Endothelial cell of umbilical vein (primary cell): ENCODE results near the gene CLEC4A. TPM values are rescaled to one million over a fixed set of nuclear protein-coding genes. Genes with fewer than 3 reads are reported as not detected.

Experiments used
- BruUV-seq: library from RNA; stranded (reverse); fragments of 400-500 nt; replicated peaks from 2 replicates; lab custom pipeline; 2021; lab: Mats Ljungman, UMichigan
- CTCF ChIA-PET: fragments of 300-600, 350-600 bp; sonication (Branson Sonifier 250); formaldehyde crosslinking; loops from one replicate; lab custom pipeline; 2021; ENCODE audit warnings: antibody characterized with exemption, inconsistent platforms; lab: Charles Lee
- POLR2A ChIA-PET: fragments of 300-600, 350-600 bp; sonication (Branson Sonifier 250); formaldehyde crosslinking; loops from one replicate; lab custom pipeline; 2021; ENCODE audit warnings: antibody characterized with exemption, inconsistent platforms; lab: Charles Lee
- DNase-seq: peaks from one replicate; pipeline ENCODE4 v3.0.0-alpha.2; 2011; ENCODE audit warnings: low read depth, low spot score
- FAIRE-seq: peaks from 2 replicates; lab custom pipeline; 2011; peaks lifted over from hg19 to GRCh38; lab: Jason Lieb, UNC
- H2AFZ ChIP-seq: 2 replicates; pipeline ENCODE4 v1.6.0; 2012; ENCODE audit warnings: low read depth, low read length, control low read depth, inconsistent platforms
- H3K27ac ChIP-seq: 2 replicates; pipeline ENCODE4 v1.5.1; 2011; ENCODE audit warnings: low read depth, mild to moderate bottlenecking, control low read depth, low read length, moderate library complexity; ENCODE audit not compliant: insufficient read depth
- H3K27me3 ChIP-seq, 2 experiments: 2 replicates each; pipeline versions ENCODE4 v1.6.0 to v1.6.1; 2011; ENCODE audit warnings: low read length in 2 of 2, mixed read lengths in 1 of 2; ENCODE audit not compliant: control insufficient read depth in 2 of 2, insufficient read depth in 2 of 2
- H3K36me3 ChIP-seq, 2 experiments: 2 replicates in 1 of 2; 3 replicates in 1 of 2; pipeline ENCODE4 v1.5.1; 2011; ENCODE audit warnings: low read length in 2 of 2, mild to moderate bottlenecking in 1 of 2, moderate library complexity in 1 of 2; ENCODE audit not compliant: control insufficient read depth in 2 of 2, insufficient read depth in 2 of 2; ENCODE audit errors: extremely low read depth in 1 of 2
- H3K4me1 ChIP-seq: 3 replicates; pipeline ENCODE4 v1.5.1; 2011; ENCODE audit warnings: mild to moderate bottlenecking, low read length; ENCODE audit not compliant: control insufficient read depth, insufficient read depth; ENCODE audit errors: extremely low read depth
- H3K4me2 ChIP-seq: 2 replicates; pipeline ENCODE4 v1.6.1; 2011; ENCODE audit warnings: low read length, control low read depth, mixed read lengths; ENCODE audit not compliant: insufficient read depth
- H3K4me3 ChIP-seq, 3 experiments: fragments of 200-600 bp in 1 of 3; sonication (generic), shearing (Covaris generic) in 1 of 3; replicated peaks in 1 of 3; 2 replicates each; pipeline ENCODE4 v1.5.1; 2011 to 2016; ENCODE audit warnings: control low read depth in 3 of 3, low read length in 3 of 3, mild to moderate bottlenecking in 2 of 3, inconsistent platforms in 1 of 3, low read depth in 1 of 3, moderate library complexity in 1 of 3; ENCODE audit not compliant: insufficient read depth in 1 of 3
- H3K79me2 ChIP-seq: 2 replicates; pipeline ENCODE4 v1.6.0; 2012; ENCODE audit warnings: low read length, inconsistent platforms; ENCODE audit not compliant: control insufficient read depth, insufficient read depth
- H3K9ac ChIP-seq: replicated peaks from 2 replicates; pipeline ENCODE3; 2011; ENCODE audit warnings: low read length, control low read depth; ENCODE audit not compliant: insufficient read depth; ENCODE audit errors: extremely low read depth
- H3K9me1 ChIP-seq: replicated peaks from 3 replicates; pipeline ENCODE4 v1.6.0; 2011; ENCODE audit warnings: mild to moderate bottlenecking, low read length; ENCODE audit not compliant: control insufficient read depth, insufficient read depth; ENCODE audit errors: extremely low read depth
- H3K9me3 ChIP-seq: replicated peaks from 2 replicates; pipeline ENCODE4 v1.5.1; 2012; ENCODE audit warnings: low read length, inconsistent platforms; ENCODE audit not compliant: control insufficient read depth, insufficient read depth
- H4K20me1 ChIP-seq: replicated peaks from 2 replicates; pipeline ENCODE3; 2011; ENCODE audit warnings: mild to moderate bottlenecking, low read length; ENCODE audit not compliant: control insufficient read depth, insufficient read depth; ENCODE audit errors: extremely low read depth
- CTCF ChIP-seq, 2 donors: IDR thresholded peaks; 1 replicate in 1 of 2; 2 replicates in 1 of 2; pipeline ENCODE4 v1.5.1; 2011; ENCODE audit warnings: low read length in 2 of 2, mild to moderate bottlenecking in 2 of 2, moderate library complexity in 2 of 2, control low read depth in 1 of 2, inconsistent platforms in 1 of 2, low read depth in 1 of 2; ENCODE audit not compliant: insufficient read depth in 1 of 2; ENCODE audit errors: extremely low read depth in 1 of 2
- EZH2 ChIP-seq: IDR thresholded peaks from 2 replicates; pipeline ENCODE4 v1.6.1; 2012; ENCODE audit warnings: borderline replicate concordance, low read depth, mild to moderate bottlenecking, moderate library complexity, low read length, inconsistent platforms; ENCODE audit not compliant: severe bottlenecking
- FOS ChIP-seq: IDR thresholded peaks from 2 replicates; pipeline ENCODE4 v1.6.1; 2011; ENCODE audit warnings: mild to moderate bottlenecking, low read length, moderate library complexity, borderline replicate concordance; ENCODE audit not compliant: insufficient read depth
- GATA2 ChIP-seq: IDR thresholded peaks from 2 replicates; pipeline ENCODE4 v1.7.0; 2011; ENCODE audit warnings: low read depth, mild to moderate bottlenecking, moderate library complexity, mixed read lengths, low read length; ENCODE audit not compliant: insufficient read length, insufficient read depth
- JUN ChIP-seq: IDR thresholded peaks from 2 replicates; pipeline ENCODE4 v1.6.1; 2011; ENCODE audit warnings: borderline replicate concordance, low read depth; ENCODE audit not compliant: insufficient read length, insufficient read depth
- MAX ChIP-seq: IDR thresholded peaks from 2 replicates; pipeline ENCODE4 v1.6.1; 2011; ENCODE audit not compliant: insufficient read depth, insufficient read length
- MYC ChIP-seq: IDR thresholded peaks from one replicate; pipeline ENCODE4 v1.6.1; 2011; ENCODE audit warnings: mild to moderate bottlenecking, low read depth, low read length
- POLR2A ChIP-seq: IDR thresholded peaks from 2 replicates; pipeline ENCODE4 v1.6.1; 2012; ENCODE audit warnings: low read depth, mild to moderate bottlenecking, control low read depth, low read length
- POLR2AphosphoS5 ChIP-seq: IDR thresholded peaks from 2 replicates; pipeline ENCODE4 v1.6.1; 2012; ENCODE audit warnings: low read depth, mild to moderate bottlenecking, control low read depth, low read length, moderate library complexity; ENCODE audit not compliant: insufficient read depth
- dilution Hi-C: fragments of 300-500 bp; cut with MboI; formaldehyde crosslinking; loops from one replicate; pipeline ENCODE4 v1.15.0; 2019; ENCODE audit warnings: low sequenced_read_pairs; ENCODE audit not compliant: extremely low pct_ligation_motif_present
- intact Hi-C: fragments of 100-400 bp; cut with micrococcal nuclease; formaldehyde crosslinking; loops from one replicate; pipeline ENCODE4 v1.10.0; 2022
- polyA plus RNA-seq, 4 experiments: library from polyadenylated mRNA; depleted of rRNA in 3 of 4; stranded (reverse) in 3 of 4; unstranded in 1 of 4; fragments of >200 nt; gene quantifications; 2 replicates each; pipeline versions ENCODE4 v1.2.1 to v1.2.3, GENCODE V29; 2011 to 2012; ENCODE audit warnings: missing spikeins in 1 of 4
- total RNA-seq: library from RNA; stranded (reverse); gene quantifications from 2 replicates; pipeline ENCODE4 v1.2.3, GENCODE V29; 2021

The CLEC4A gene
- total and polyA plus RNA-seq, 2 donors (not counting 3 experiments of a cell fraction or from before 2014, with no cell fraction given), result 0.52 to 0.86 TPM

GRCh38 chr12:8120072-8120713 is 3.2 kb upstream of the CLEC4A start:
- Histone ChIP-seq H3K9ac (no peak overlapping the region), H2AFZ (no peak overlapping the region), H3K9me1 (no peaks in the 10 kb centered on the region), H4K20me1 (no peaks in the 10 kb centered on the region), H3K36me3 (no peaks in the 10 kb centered on the region), H3K9me3 (no peaks in the 10 kb centered on the region), H3K27ac (no peak overlapping the region), H3K27me3 (no peaks in the 10 kb centered on the region), H3K4me2 (no peak overlapping the region), H3K4me1 (no peaks in the 10 kb centered on the region), H3K4me3 (no peak overlapping the region), H3K79me2 (no peaks in the 10 kb centered on the region)
- BruUV-seq, result no TSS peak
- ChIA-PET POLR2A (no interaction called here), CTCF (interaction anchor here (1.2 kb wide), 1 partner anchor 11 kb away, joined by 4 read pairs; no protein-coding TSS in a partner anchor)
- DNase-seq, result no peak
- dilution Hi-C loops, result no loop called here
- intact Hi-C loops, result no loop called here
- no peak for FAIRE-seq
- TF ChIP-seq FOS (no peak), EZH2 (no peak), POLR2AphosphoS5 (no peak), JUN (no peak), GATA2 (no peak), POLR2A (no peak), MAX (no peak), CTCF (IDR thresholded peaks at IDR 0.05; ENCODE audit: extremely low read depth in 1 of 2, insufficient read depth in 1 of 2, low read depth in 1 of 2, low read length in 2 of 2) (no peak), MYC (no peak)
